Lung microvascular endothelial cell (primary cell): Measurements from ENCODE around the gene LRRC38. TPM values are rescaled to one million over a fixed set of nuclear protein-coding genes. Genes with fewer than 3 reads are reported as not detected.
A peak's percentile ranks its signal among the peaks of the same experiment; 100 is the strongest.
"Not testable (repeated sequence)": the region's sequence is repeated elsewhere in the genome, so short reads cannot be mapped to it uniquely, and the experiment has no call there.

Experiments
- DNase-seq, 2 donors: peaks; one replicate each; pipeline versions ENCODE4 v3.0.0 to v3.0.0-alpha.2; 2010; ENCODE audit warnings: low read depth in 2 of 2
- total RNA-seq: library from RNA; depleted of rRNA; stranded (reverse); fragments of >200 nt; gene quantifications from 2 replicates; pipeline ENCODE4 v1.2.1, GENCODE V29; 2014

Gene LRRC38, protein sequence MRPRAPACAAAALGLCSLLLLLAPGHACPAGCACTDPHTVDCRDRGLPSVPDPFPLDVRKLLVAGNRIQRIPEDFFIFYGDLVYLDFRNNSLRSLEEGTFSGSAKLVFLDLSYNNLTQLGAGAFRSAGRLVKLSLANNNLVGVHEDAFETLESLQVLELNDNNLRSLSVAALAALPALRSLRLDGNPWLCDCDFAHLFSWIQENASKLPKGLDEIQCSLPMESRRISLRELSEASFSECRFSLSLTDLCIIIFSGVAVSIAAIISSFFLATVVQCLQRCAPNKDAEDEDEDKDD
- 0.22 and 0.40 TPM in 2 replicates for total RNA-seq

DNA sequence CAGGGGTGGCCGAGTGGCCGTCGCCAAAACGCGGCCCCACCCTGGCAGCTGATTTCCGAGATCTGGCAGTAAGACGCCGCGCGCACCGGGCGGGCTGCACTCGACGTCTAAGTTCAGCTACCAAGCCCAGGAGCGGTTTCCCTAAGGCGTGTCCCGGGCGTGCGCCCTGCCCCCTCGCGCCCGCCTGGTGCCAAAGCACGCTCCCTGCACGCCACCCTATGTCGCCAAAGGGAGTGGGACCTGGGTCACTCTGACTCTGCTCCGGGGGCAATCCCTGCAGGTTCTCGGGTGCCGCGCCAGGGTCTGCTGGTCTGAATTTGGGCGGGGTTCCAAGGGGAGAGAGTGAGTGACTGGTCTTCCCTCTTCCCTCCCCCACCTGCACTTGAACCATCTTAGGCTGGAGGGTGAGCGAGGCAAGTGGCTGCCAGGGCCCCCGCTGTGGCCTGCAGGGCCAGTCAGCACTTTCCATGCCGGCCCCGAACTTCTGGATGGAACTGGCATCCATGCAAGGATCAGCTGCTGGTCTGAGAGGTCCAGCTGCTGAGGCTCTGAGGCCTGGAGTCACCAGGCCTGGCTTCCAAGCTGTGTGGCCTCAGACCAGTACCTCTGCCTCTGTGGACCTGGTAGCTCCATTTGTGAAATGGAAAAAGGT, at the start of gene LRRC38:
TSS of gene LRRC38 (minus strand) at position 109 of the 652 bp plus-strand sequence. CDS start 410 bp downstream, outside the sequence.
- DNase-seq: peak in 1 of 2 donors; percentile 36

DNA sequence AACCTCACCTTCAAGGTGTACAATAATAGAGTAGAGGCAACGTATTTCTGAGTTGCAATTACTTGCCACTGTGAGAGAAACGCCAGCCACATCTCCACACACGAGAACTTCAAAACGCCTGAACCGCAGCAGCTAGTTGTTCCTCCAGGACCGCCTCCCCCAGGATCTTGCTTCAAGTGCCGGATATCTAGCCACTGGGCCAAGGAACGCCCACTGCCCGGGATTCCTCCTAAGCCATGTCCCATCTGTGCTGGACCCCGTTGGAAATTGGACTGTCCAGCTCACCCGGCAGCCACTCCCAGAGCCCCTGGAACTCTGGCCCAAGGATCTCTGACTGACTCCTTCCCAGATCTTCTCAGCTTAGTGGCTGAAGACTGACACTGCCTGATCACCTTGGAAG, 49.2 kb upstream of the LRRC38 start:
- not testable (repeated sequence) for DNase-seq

DNA sequence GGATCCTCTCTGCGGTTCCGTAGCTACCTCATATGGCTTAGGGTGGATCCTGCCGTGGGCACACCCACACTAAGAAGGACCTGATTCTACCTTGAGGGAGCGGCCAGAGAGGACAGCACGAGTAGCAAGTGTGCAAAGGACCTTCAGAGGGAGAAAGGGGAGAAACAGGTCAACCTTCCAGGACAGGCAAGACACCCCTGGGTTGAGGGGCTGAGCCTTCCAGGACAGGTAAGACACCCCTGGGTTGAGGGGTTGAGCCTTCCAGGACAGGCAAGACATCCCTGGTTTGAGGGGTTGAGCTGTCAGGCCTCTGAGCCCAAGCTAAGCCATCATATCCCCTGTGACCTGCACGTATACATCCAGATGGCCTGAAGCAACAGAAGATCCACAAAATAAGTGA, 46.7 kb upstream of the LRRC38 start:
- DNase-seq: no peak

DNA sequence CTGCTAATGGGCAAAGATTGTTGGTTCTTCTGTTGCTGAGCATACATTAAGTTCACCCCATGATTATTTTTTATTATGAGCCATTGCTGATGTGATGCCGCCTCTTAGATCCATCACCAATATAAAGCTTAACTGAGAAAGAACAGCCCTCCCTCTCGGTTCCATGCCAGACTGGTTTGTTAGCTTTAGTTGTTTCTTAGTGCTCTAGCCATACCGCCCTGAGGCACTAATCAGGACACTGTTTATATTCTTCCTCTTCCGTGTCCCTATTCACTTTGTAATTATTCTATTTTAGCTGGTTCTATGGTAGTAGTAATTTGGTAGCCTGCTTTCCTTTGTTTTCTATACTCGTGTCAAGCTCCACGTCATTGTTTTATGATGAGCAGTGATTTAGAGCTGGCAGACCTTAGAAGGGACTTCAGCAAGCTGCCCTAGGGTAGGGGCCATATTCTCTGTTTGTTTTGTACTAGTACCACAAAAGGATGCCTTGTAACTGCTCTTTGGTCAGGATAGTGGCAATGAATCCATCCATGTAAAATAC, 42.5 kb upstream of the LRRC38 start:
- no peak for DNase-seq

DNA sequence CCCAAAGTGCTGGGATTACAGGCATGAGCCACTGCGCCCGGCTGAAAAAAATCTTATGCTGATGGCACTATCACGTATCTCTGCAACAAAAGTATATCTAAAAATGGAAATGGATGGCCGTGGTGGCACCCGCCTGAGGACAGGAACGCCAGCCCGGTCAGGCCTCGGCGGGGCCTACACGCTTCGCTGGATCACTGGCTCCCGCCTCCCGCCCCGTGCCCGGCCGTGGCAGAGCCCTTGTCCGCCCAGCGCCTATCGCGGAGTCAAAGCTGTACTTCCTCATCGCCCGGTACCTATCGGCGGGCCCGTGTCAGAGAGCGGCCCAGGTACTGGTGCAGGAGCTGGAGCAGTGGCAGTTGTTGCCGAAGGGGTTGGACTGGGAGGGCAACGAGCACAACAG, 41.0 kb upstream of the LRRC38 start:
- DNase-seq: no peak

DNA sequence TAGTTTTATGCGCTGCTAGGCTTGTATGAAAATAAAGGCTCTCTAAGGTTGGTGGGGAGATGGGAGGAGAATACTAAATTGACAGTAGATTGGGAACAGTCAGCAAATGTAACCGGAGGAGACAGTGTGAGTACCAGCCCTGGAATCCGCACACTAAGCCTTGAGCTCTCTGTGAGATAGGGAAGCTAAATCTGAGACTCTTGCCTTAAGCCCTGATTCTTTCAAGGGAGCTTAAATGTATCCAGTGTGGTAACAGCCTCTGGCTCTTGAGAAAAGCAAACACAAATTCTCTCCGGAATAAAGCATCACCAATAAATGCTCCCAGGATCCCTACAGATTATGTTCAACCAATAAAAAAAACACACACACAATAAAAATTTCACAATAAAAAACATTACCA, 36.9 kb upstream of the LRRC38 start:
- no peak for DNase-seq

DNA sequence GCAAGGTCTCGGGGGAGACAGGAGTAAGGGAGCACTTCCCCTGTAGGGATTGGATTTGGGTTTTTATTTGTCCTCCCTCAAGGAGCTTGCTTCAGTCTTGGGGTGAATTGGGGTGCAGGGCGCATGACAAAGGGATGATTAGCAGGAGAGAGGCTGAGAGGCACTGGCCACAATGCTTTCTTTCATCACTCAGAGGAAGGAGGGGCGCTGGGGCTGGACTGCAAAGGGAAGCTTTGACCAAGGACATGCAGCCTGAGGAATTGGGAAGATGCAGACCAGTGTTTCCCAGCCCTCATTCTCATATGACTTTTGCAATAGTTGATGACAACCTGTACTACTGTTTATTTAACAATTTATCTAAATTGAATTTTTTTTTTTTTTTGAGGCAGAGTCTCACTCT, 35.7 kb upstream of the LRRC38 start:
- DNase-seq: no peak

DNA sequence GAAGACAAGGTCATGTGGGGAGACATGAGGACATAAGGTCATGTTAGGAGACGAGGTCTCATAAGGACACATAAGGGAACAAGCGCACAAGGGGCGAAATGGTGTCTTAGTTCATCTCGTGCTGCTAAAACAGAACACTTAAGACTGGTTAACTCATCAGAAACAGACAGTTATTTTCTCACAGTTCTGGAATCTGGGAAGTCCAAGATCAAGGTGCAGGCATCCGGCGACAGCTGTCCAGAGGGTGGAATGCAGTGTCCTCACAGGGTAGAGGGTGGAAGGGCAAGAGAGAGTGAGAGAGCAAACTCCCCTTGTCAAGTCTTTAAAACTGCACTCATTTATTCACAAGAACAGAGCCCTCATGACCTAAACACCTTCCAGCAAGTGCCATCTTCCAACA, 35.2 kb upstream of the LRRC38 start:
- no peak for DNase-seq

DNA sequence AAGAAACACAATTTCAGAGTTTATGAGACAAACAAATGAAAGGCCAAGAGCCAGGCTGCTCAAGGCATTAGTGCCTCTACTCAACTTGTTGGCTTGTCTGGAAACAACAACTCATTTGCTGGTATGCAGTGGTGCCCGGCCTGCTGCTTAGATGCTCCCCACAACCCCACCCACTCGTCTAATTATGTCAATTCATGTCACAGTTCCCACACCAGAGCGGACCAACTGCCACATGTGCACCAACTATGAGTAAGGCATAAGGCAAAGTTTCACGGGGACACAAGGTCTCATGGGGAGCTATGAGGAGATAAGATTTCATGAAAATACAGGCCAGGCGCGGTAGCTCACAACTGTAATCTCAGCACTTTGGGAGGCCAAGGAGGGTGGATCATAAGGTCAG, 34.5 kb upstream of the LRRC38 start:
- DNase-seq: no peak

DNA sequence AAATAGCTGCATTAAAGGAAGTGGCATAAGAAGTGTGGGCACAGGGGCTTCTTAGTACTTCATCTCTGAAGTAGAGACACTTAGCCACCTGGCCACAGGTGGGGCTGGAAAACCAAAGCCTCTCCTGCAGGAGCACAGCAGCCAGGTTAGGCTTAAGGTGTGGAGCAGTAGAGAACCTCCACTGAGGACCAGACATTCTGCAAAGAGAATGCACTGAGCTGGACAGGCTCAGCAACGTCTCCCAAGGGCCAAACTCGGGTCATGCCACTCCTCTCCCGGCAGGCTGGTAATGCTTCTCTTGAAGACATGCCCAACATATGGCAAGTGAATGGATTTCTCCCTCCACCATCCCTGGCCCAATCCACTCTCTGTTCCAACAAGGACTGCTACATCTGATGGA, 33.0 kb upstream of the LRRC38 start:
- no peak for DNase-seq

DNA sequence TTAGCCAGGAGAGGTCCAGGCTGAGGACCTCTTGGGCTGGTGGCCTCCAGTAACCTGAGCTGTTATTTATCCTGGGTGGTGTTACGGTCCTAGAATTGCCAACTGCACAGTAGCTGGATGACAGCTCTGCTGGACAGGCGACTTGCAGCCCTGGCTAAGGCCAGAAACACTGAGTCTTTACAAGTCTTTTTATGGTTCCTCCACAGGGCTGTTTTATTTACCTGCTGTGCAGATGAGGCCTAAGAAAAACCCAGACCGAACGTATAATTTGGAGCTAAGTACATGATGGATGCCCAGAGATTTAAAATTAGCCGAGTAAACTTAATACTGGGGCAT, 30.4 kb upstream of the LRRC38 start:
- DNase-seq: no peak

DNA sequence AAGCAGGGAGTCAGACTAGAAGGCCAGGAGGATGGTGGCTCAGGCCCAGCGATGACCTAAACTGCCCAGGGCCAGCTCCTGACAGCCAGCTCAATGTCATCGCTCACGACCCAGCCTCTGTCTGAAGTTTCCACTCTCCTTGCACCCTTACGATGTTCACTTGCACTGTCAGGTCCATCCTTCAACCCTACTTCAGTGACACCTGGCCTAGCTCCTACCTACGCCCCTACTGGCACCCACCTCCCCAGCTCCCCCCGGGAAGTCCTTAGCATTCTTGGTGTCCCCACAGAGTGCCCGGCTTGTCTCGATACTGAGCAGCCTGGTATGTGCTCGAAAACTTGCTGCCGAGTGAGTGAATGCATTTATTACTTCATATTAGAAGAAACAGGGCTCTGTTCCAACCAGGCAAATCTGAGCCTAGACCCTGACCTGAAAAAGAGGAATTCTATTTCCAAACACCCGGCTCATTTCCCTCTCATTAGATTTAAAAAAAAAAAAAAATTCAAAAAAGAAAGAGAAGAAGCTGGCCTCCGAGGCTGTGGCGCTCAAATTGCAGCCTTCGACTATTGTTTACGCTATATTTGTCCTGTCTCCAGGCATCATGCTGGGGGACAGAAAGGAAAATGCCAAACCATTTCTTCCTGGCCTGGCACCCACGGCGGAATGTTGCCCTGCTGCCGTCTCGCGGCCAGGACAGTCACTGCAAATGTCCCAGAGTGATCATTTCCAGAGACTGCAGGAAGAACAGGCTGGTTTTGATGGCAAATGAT, 29.8 kb upstream of the LRRC38 start:
- peak in 1 of 2 donors; percentile 81 for DNase-seq

DNA sequence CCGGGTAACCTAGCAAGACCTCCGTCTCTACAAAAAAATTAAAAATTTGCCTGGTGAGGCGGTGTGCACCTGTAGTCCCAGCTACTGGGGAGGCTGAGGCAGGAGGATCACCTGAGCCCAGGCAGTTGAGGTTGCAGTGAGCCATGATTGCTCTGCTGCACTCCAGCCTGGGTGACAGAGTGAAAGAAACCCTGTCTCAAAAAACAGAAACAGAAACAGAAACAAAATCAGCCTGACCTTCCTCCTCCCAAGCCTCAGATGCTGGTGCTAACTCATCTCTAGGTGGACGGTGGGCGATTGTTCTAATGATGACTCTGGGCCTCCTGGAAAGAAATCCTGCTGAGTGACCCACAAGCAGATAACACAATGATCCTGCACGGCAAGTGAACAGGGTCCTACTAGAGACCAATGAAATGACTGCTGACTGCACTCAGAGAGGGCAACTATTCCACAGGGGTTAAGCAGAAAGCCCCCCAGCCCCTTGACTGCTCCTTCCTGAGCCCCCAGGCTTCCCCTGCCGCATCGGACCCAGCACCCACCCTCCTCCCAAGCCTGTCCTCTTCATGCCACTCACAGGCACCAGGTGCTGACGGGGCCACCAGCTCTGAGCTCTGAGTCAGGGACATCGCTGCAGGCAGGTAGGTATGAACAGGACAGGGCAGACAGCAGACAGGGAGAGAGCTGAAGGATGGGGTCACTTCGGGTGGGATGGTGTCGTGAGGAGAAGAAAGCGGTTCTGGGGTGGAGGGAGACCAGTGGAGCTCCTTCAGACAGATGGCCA, 27.8 kb upstream of the LRRC38 start:
- DNase-seq: no peak

DNA sequence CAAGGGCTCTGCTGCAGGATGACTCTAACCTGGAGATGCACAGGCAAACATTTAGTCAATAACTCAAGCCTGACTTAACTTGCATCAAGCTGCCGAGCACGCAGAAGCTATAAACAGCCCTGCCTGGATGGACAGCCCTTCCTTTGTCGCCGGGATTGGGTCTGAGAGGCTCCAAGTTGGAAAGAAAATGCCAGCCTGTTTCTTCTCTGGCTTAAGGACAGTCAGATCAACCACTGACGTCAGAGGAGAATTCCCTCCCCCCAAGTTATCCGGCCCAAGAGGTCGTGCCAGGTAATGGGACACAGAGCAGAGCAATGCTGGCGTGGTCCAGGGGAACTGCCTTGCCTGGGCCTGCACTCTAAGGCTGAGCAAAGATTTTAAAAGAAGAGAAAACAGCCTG, 27.1 kb upstream of the LRRC38 start:
- no peak for DNase-seq

DNA sequence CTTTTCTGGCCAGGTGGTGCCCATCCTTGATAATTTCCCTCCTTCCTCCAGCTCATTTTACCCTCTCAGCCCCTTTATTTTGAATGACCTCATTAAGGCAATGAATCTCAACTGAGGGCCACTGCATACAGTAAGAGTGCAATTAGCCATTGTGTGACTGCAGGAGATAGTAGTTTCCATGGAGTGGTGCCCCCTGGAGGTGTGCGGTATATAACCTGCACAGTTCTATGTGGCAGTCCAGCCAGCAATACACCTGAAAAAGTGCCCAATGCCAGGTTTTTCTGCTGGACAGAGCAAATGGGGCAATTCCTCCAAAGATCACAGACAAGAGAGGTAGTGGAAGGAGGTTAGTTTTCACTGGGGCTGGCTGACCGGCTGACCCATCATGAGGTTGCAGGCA, 25.9 kb upstream of the LRRC38 start:
- no peak for DNase-seq

DNA sequence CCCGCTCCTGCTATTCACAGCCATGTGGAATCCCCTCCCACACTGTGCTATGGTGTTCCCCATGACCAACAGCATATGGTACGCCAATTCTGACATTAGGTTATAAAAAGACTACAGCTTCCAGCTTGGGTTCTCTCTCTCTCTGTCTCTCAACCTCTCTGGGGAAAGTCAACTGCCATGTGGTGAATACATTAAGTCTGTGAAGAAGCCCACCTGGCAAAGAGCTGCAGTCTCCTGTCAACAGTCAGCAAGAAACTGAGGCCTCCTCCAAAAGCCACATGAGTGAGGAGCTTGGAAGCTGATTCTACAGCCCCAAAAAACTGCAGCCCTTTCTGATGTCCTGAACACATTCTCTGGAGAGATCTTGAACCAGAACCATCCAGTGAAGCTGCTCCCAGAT, 25.0 kb upstream of the LRRC38 start:
- no peak for DNase-seq

DNA sequence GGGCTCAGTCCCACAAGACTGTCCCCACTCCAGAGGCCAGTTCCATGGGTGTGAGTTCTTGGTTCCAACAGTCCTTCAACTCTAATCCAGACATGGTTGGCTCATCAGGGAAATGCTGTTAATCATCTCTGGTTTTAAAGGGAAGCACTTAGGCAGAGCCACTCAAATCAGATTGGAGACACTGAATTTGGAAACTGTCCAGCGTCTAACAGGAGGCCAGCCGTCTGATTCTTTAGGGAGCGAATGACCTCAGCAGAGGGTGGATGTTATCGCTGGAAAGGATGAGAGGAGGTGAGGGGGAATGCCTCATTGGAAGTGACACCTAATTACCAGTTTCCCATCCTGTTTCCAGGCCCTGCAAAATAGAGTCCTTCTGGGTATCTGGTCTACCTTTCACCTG, 22.8 kb upstream of the LRRC38 start:
- no peak for DNase-seq

DNA sequence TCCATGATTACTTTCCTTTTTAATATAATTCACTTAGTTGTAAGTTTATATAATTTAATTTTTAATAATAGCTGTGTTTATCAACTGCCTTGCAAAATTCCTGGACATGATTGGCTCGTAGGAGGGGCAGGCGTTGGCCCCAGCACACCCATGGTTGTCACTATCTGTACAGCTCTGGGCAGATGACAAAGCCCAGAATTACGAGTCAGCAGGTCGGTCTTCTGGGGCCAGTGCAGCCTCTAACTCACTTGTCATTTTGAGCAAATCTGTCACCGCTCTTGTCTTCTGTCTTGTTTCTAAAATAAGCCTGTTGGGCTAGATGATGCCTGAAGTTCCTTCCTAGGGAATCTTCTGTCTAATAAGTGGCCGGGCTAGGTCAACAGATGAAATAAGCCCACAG, 21.4 kb upstream of the LRRC38 start:
- no peak for DNase-seq

DNA sequence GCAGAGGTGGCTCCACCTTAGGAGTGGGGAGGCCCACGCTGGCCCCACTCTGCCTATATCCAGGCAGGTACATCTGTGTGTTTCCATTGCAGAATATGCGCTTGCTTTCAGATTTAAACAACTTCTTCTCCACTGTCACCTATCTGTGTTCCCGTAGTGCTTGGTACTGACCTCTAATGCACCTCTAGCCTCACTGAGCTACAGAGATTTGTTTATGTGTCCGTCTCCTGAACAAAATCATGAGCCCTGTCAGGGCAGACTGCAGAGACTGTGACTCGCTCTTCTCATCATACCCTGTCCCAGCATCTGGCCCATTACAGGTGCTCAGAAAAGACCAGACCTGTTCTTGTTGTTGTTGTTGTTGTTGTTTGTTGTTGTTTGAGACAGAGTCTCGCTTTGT, 14.5 kb upstream of the LRRC38 start:
- DNase-seq: no peak

DNA sequence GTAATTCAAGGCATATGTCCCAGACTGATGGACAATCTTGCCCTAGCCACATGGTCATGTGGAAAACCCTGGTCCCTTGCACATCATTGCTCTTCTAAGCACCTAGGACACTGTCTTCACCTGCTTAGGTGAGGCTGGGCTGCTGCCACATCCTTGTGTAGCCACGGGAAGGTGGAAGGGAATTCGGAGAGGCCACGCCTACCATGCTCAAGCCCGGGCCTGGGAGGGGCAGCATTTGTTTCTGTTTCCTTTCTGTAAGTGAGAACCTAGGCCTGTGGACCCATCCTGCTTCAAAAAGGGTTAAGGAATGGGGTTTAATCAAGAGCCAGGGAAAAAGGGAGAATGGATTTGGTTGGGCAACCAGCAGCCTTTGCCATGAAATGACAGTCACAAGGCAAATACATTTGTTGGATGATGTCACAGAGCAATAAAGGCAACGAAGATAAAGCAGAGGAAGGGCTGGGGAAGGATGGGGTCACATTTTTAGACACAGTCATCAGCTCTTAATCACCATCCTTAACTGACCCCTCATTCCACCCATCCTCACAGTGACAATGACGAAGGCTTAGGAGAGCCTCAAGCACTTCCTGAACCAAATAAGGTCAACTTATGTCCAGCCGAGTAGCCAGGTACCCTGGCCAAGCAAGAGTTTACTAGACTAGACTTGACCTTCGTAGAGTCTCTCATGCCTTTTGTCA, 10.1 kb upstream of the LRRC38 start:
- DNase-seq: no peak

DNA sequence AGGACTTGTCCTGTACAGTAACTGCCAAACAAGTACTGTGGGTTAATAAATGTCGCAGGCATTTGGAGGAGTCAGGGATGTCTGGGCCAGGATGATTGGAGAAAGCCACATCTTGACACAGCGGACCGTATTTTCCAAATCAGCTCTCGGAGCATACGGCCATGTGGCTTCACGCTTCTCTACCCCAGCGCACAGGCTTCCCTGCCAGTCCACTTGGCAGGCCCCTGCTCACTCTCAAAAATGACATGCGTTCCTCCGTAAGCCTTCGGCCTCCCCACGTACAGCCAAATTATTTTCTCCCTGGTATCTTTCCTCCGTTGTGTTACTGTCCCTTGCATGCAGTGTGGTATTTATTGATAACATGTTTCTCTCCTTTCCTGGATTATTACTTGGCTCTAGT, 7.2 kb upstream of the LRRC38 start:
- DNase-seq: no peak
